Dermis microvascular lymphatic vessel endothelial cell (primary cell): ENCODE data around the gene ALDH1A1. TPM values are rescaled to one million over a fixed set of nuclear protein-coding genes. Genes with fewer than 3 reads are reported as not detected.
"Not testable (repeated sequence)": the region's sequence is repeated elsewhere in the genome, so short reads cannot be mapped to it uniquely, and the experiment has no call there.

ENCODE experiments used
- DNase-seq, 2 donors: peaks; one replicate each; pipeline versions ENCODE4 v3.0.0 to v3.0.0-alpha.2; 2010; ENCODE audit warnings: low read depth in 2 of 2
- total RNA-seq: library from RNA; depleted of rRNA; stranded (reverse); fragments of >200 nt; gene quantifications from 2 replicates; pipeline ENCODE4 v1.2.1, GENCODE V29; 2014

ALDH1A1 gene
- total RNA-seq, 1 donor from 2014 or later = 738 TPM

DNA sequence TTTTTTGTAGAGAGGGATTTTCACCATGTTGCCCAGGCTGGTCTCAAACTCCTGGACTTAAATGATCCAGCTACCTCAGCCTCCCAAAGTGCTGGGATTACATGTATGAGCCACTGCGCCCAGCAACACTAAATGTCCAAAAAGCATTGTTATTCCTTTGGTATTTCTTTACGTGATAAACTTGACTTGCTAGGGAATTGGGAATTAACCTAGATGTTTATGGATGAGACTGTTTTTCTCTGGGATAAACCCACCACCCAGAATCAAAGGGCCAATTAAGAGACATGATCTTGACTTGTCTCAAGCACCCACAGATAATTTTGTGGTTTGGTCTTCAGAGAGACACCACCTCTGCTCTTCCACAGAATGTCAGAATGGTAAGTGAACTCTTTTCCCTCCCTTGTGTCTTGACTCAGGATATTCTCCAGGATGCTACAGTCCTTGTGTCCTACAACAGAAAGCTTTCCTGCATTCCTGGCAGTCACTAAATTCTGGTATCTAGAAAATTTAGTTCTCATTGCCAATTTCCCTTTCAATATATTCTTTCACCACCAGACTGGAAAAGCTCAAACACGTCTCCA lies 55.7 kb downstream of the ALDH1A1 start:
- DNase-seq = no peak

DNA sequence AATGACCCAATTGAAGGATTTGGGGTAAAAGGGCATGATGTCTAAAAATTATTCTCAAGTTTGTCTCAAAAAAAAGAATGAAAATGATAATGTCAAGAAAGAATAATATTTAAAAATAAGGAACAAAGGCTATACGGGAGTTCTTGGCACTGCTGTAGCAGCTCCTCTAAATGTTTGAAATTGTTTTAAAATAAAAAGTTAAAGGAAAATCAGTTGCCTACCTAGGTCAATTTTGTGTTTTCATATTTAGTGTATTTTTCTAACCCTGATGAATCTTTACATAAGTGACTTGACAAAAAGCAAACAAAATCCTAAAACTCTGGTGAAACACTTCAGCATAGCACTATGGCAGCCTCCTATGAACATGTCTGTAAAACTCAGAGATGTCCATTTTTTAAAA lies 56.4 kb downstream of the ALDH1A1 start:
- no peak for DNase-seq

DNA sequence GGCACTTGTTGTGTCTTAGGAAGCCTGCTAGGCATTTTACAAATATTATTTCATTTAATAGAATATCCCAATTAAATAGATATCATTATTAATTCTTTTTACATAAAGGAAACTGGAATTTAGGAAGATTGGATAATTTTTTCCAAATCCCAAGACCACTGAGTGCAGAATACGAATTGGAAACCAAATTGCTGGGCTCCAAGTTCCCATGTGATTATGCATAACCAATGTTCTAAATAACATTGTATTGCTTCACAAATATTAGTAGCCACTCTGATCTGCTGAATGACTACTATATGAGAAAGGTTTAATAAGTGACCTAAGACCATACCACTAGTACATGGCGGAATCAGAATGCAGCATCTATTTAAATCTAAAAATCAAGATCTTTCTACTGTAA lies 57.7 kb downstream of the ALDH1A1 start:
- DNase-seq = no peak

DNA sequence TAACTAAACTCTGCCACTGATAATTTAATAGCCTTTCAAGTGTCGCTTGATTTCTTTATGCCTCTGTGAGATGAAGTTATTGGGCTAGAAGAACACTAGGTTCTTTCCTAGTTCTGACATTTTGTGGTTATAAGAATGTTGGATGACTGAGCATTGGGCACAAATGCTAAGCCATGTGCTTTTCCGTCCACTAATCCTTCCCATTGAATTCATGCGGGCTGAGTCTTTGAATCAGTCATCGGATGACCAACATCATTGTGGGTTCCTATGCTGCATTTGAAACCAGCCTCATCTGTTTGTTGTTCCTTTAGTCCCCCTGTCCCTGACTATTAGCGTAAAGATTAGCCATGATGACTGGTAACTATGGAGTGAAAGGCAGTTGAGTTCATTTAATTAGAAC lies 58.5 kb downstream of the ALDH1A1 start:
- DNase-seq = no peak

DNA sequence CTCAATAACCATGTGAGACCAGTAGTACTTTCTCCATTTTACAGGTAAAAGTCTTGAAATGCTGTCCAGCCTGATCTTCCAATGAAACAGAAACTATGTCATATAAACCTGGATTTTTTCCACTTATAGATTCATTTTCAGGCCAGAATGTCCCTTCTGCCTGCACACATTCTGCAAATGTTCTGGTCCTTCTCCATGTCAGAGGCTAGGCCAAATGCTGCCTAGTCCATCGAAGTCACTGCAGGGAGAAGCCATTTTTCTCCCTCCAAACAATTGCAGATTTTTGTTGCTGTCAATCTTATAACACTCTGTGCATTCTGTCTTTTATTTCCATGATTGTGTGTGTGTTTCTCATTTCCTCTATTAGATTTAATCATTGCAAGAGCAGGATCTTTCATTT lies 59.4 kb downstream of the ALDH1A1 start:
- no peak for DNase-seq

DNA sequence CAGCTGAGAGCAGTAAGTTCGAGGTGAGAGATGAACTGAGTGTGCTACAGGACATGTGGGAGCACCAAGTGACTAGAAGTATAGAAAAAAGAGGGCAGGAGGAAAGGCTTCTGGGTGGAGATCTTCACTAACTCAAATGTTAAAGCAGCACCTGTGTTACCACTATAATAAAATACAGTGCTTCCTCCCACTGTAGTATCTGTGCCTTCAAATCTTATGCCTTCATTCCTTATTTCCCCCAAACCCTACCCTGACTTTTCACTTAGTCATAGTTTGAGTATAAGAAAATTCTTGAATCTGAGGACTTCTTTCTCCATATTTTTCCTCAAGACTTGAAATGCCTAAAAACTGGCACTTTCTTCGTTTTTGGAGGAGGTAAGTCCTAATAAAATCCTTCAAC lies 61.8 kb downstream of the ALDH1A1 start:
- DNase-seq = no peak

GRCh38 chr9:72888943-72889342 lies 63.9 kb downstream of the ALDH1A1 start:
- DNase-seq = no peak

- no peak for DNase-seq
These were observed 64.8 kb downstream of the ALDH1A1 start for GRCh38 chr9:72888067-72888466.

DNA sequence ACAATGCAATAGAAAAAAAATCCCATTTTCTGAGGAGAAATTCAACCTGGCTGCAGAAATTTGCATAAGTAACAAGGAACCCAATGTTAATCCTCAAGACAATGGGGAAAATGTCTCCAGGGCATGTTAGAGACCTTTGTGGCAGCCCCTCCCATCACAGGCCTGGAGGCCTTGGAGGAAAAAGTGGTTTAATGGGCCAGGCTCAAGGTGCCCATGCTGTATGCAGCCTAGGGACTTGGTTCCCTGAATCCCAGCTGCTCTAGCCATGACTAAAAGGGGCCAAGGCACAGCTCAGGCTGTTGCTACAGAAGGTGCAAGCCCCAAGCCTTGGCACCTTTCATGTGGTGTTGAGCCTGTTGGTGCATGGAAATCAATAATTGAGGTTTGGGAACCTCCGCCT lies 66.5 kb downstream of the ALDH1A1 start:
- DNase-seq = no peak

DNA sequence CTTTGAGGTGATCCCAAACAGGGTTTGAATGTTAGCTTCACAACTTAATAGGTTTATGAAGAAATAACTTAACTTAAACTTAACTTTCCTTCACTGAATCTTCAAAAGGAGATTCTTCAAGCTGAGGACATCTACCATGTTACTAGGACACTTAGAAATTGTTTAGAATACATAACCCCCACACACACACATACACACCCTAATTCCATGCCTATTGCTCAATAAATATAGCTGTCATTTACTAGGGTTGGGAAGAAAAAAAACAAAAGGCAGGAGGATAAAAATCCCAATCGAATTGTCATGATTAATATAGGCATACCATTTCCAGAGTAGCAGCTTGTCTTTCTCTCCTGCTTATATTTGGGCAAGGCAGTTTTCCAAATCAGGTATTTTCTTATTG lies 68.3 kb downstream of the ALDH1A1 start:
- no peak for DNase-seq

DNA sequence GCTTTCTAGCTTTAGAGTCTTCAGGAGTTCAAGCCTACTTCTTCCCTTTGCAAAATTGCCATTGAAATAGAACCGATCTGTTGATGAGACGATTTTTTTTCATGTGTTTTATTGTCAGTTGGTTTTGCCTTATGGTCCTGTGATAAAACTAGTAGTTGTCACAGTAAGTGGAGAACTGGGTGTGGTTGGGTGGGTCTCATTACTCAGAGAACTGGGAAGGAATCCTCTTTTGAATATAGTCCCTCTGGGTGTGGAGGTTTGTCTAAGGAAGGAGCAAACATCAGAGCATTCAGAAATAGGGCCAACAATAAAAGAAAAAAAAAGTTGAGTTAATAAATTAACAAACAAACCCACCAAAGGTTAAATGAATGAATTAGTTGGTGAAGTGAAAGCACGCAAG lies 69.0 kb downstream of the ALDH1A1 start:
- no peak for DNase-seq

- no peak for DNase-seq
These were observed 70.6 kb downstream of the ALDH1A1 start for GRCh38 chr9:72882117-72882775.

- DNase-seq = no peak
These were observed 72.0 kb downstream of the ALDH1A1 start for GRCh38 chr9:72880821-72881220.

DNA sequence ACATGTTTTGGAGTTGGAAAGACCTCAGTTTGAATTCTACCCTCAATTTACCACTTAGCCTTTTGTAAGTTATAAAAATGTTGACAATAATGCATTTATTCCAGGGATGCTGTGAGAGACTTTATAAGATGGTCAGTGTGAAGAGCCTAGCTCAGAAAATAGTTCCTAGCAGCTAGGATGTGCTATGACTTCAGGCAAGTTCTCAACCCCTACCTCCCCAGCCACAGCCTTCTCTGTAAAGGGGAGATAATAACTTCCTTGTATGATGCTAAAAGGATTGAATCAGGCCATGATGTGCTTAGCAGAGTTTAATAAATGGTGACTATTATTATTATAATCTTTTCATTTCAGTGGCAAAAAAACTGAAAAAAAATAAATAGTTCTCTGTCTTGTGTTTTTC lies 77.6 kb downstream of the ALDH1A1 start:
- DNase-seq = no peak

DNA sequence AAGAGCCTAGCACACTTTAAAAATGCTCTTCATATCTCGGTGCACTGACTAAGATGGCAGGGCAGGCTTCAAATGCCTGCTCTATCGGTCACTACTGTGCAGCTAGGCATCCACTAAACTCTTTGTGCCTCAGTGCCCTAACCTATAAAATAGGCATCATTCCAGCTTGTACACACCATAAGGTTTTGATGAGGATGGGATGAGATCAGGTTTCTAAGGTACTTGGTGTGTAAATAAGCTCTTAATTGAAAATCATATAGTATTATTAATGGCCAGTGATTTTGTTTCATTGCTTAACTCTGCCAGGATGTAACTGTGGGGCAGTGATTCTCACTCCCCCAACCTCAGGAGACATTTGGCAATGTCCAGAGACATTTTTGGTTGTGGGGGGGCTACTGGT lies 78.5 kb downstream of the ALDH1A1 start:
- no peak for DNase-seq

- no peak for DNase-seq
These were observed 79.4 kb downstream of the ALDH1A1 start for GRCh38 chr9:72873456-72873855.

DNA sequence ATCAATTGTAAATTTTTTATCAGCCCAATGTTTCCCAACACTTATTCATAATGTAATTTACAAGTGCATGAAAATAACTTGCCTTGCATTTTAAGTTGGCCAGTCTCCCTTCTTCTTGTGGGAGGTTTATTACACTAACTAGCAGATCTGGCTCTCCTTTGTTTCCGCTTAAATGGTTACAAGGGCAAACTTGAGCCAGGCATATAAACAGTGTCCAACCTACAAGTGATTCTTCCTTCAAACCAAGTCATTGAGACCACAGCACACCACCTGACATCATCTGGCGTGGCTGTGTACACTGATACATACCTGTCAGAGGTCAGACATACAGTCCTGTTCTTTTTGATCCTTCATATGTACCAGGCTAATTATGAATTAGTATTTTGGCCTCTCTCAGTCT lies 80.1 kb downstream of the ALDH1A1 start:
- DNase-seq = no peak

DNA sequence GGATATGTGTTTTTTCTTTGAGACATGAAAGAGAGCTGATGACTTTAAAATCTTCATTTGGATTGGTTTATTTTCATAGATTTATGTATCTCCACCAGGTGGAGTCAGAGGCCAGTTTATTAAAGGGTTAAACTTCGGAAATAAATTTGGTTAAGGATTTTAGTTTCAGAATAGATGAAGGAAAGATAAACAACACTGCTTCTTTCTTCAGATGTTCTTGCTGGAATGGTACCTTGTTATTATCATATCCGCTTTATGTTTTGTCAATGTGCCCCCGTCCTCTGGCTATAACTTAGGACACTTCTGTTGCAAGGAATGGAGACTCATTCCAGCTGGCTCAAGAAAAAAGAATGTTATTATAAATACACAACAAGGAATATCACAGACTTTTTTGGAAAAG lies 81.2 kb downstream of the ALDH1A1 start:
- peak; percentile 31 to 50 for DNase-seq

GRCh38 chr9:72864327-72864726 lies 88.5 kb downstream of the ALDH1A1 start:
- DNase-seq = no peak

GRCh38 chr9:72863456-72864094 lies 89.3 kb downstream of the ALDH1A1 start:
- DNase-seq = no peak

DNA sequence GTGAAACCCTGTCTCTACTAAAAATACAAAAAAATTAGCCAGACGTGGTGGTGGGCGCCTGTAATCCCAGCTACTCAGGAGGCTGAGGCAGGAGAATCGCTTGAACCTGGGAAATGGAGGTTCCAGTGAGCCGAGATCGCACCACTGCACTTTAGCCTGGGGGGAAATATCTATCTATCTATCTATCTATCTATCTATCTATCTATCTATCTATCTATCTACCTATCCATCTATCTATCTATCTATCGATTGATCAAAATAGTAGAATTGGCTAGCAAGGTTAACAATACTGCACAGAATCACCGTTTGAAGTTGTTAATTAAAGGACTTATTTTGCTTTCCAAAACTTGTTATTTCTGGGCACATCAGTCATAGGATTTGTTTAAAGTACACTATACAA lies 90.1 kb downstream of the ALDH1A1 start:
- DNase-seq = not testable (repeated sequence)

DNA sequence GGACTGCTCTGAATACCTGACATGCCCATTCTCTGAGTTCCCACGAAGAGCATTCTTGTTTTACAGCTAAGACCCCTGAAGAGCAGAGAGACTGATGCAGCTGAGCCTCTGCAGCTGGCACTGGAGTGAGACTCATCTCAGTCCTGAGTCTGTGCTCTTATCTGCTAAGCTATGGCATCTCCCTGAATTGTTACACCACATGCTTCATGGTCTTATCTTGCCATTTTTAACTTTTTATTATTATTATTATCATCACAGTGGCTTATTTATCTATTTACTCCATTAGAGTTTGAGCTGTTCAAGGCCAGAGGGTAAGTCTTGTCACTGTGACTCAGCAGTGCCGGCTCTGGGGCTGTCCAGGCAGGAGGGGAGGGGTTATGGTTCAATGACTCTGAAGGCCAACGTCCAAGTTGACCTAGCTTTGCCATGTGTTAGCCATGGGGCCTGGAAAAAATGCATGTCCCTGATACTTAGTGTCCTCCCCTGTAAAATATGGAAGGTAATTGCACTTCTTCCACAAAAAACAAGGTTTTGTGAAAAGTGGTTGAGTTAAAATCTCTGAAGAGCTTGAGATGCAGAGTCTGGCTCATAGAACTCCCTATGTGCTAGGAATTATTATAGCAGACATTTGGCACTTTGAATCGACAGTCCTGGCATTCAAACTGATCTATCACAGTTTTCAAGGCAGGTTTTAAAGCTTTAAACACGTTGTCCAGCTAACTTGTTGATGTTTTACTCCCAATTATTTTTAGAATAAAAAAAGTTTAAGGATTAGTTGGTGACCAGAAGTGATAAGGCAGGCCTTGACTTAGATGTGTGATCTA lies 94.6 kb downstream of the ALDH1A1 start:
- DNase-seq = peak; percentile 24 to 25
